HEK293 (cell line): ENCODE measurements around the gene AKR1A1.

Experiments
- GLI4 ChIP-seq: fragments of 450-650 bp; formaldehyde crosslinking; IDR thresholded peaks from 2 replicates; pipeline ENCODE4 v1.5.1; 2016; ENCODE audit warnings: missing biosample characterization, missing genetic modification characterization
- HOXA7 ChIP-seq: sonication (generic); formaldehyde crosslinking; IDR thresholded peaks from 2 replicates; pipeline ENCODE4 v1.8.1; 2022; ENCODE audit warnings: missing genetic modification reagents, borderline replicate concordance
- MEIS1 ChIP-seq: sonication (generic); formaldehyde crosslinking; IDR thresholded peaks from 2 replicates; pipeline ENCODE4 v1.8.1; 2022; ENCODE audit warnings: missing genetic modification reagents, mild to moderate bottlenecking, borderline replicate concordance
- MYNN ChIP-seq: fragments of 450-650 bp; formaldehyde crosslinking; IDR thresholded peaks from 2 replicates; pipeline ENCODE4 v1.5.1; 2016; ENCODE audit warnings: missing biosample characterization, missing genetic modification characterization, borderline replicate concordance
- MZF1 ChIP-seq: fragments of 450-650 bp; formaldehyde crosslinking; IDR thresholded peaks from 2 replicates; pipeline ENCODE4 v1.5.1; 2017; ENCODE audit warnings: missing biosample characterization, missing genetic modification characterization, borderline replicate concordance
- OVOL3 ChIP-seq: fragments of 450-650 bp; formaldehyde crosslinking; IDR thresholded peaks from 2 replicates; pipeline ENCODE4 v1.5.1; 2016; ENCODE audit warnings: missing biosample characterization, missing genetic modification characterization
- REPIN1 ChIP-seq: fragments of 450-650 bp; formaldehyde crosslinking; IDR thresholded peaks from 2 replicates; pipeline ENCODE4 v1.5.1; 2017; ENCODE audit warnings: missing biosample characterization, missing genetic modification characterization, low read depth
- SP7 ChIP-seq: fragments of 450-650 bp; formaldehyde crosslinking; IDR thresholded peaks from 2 replicates; pipeline ENCODE4 v1.5.1; 2016; ENCODE audit warnings: missing biosample characterization, missing genetic modification characterization
- ZFP3 ChIP-seq: fragments of 450-650 bp; formaldehyde crosslinking; IDR thresholded peaks from 2 replicates; pipeline ENCODE4 v1.5.1; 2016; ENCODE audit warnings: low read depth, missing biosample characterization, missing genetic modification characterization
- ZNF10 ChIP-seq: fragments of 450-650 bp; formaldehyde crosslinking; IDR thresholded peaks from 2 replicates; pipeline ENCODE4 v1.5.1; 2017; ENCODE audit warnings: missing biosample characterization, missing genetic modification characterization
- ZNF121 ChIP-seq: fragments of 450-650 bp; formaldehyde crosslinking; IDR thresholded peaks from 2 replicates; pipeline ENCODE4 v1.5.1; 2016; ENCODE audit warnings: missing biosample characterization, missing genetic modification characterization
- ZNF19 ChIP-seq: fragments of 450-650 bp; formaldehyde crosslinking; IDR thresholded peaks from 2 replicates; pipeline ENCODE4; 2016; ENCODE audit warnings: missing biosample characterization, missing genetic modification characterization, low read depth
- ZNF274 ChIP-seq, 2 experiments: fragments of 200-500 bp in 1 of 2; fragments of 450-650 bp in 1 of 2; sonication (Bioruptor generic) in 1 of 2; formaldehyde crosslinking in 1 of 2; IDR thresholded peaks; 2 replicates each; pipeline versions ENCODE4 v1.5.1 to v1.6.1; 2014 to 2016; ENCODE audit warnings: borderline replicate concordance in 1 of 2, inconsistent platforms in 1 of 2, low read length in 1 of 2, missing biosample characterization in 1 of 2, missing genetic modification characterization in 1 of 2
- ZNF404 ChIP-seq: fragments of 450-650 bp; formaldehyde crosslinking; IDR thresholded peaks from 2 replicates; pipeline ENCODE4 v1.5.1; 2017; ENCODE audit warnings: missing biosample characterization, missing genetic modification characterization
- ZNF501 ChIP-seq: fragments of 450-650 bp; formaldehyde crosslinking; IDR thresholded peaks from 2 replicates; pipeline ENCODE4 v1.5.1; 2016; ENCODE audit warnings: missing biosample characterization, missing genetic modification characterization
- ZNF521 ChIP-seq: fragments of 450-650 bp; formaldehyde crosslinking; IDR thresholded peaks from 2 replicates; pipeline ENCODE4 v1.5.1; 2017; ENCODE audit warnings: missing biosample characterization, mild to moderate bottlenecking, missing genetic modification characterization
- ZNF529 ChIP-seq: fragments of 450-650 bp; formaldehyde crosslinking; IDR thresholded peaks from 2 replicates; pipeline ENCODE4 v1.5.1; 2017; ENCODE audit warnings: missing genetic modification characterization, missing biosample characterization; ENCODE audit not compliant: insufficient replicate concordance
- ZNF560 ChIP-seq: fragments of 450-650 bp; formaldehyde crosslinking; IDR thresholded peaks from 2 replicates; pipeline ENCODE4 v1.5.1; 2017; ENCODE audit warnings: missing biosample characterization, missing genetic modification characterization, borderline replicate concordance
- ZNF596 ChIP-seq: fragments of 450-650 bp; IDR thresholded peaks from 2 replicates; pipeline ENCODE4 v1.5.0; 2018; ENCODE audit warnings: missing biosample characterization, mild to moderate bottlenecking, missing genetic modification characterization, moderate library complexity
- ZNF626 ChIP-seq: fragments of 450-650 bp; sonication (Bioruptor Pico); formaldehyde crosslinking; IDR thresholded peaks from 2 replicates; pipeline ENCODE4 v1.5.1; 2018; ENCODE audit warnings: missing biosample characterization, missing genetic modification characterization, inconsistent platforms
- ZNF629 ChIP-seq: fragments of 450-650 bp; formaldehyde crosslinking; IDR thresholded peaks from 2 replicates; pipeline ENCODE4 v1.5.1; 2017; ENCODE audit warnings: missing biosample characterization, missing genetic modification characterization
- ZNF664 ChIP-seq: fragments of 450-650 bp; formaldehyde crosslinking; IDR thresholded peaks from 2 replicates; pipeline ENCODE4 v1.5.1; 2016; ENCODE audit warnings: missing biosample characterization, missing genetic modification characterization
- ZNF785 ChIP-seq: fragments of 450-650 bp; formaldehyde crosslinking; IDR thresholded peaks from 2 replicates; pipeline ENCODE4 v1.5.1; 2016; ENCODE audit warnings: missing biosample characterization, missing genetic modification characterization
- ZNF830 ChIP-seq: fragments of 450-650 bp; IDR thresholded peaks from 2 replicates; pipeline ENCODE4 v1.5.0; 2018; ENCODE audit warnings: missing biosample characterization, missing genetic modification characterization, low read depth, mild to moderate bottlenecking, moderate library complexity
- ZNF843 ChIP-seq: fragments of 450-650 bp; formaldehyde crosslinking; IDR thresholded peaks from 2 replicates; pipeline ENCODE4 v1.5.1; 2016; ENCODE audit warnings: missing biosample characterization, missing genetic modification characterization
- TF ChIP-seq, protein P1 (sequence below): fragments of 450-650 bp; formaldehyde crosslinking; conservative IDR thresholded peaks from 2 replicates; pipeline ENCODE4 v1.5.1; 2016; ENCODE audit warnings: low read depth, missing biosample characterization, missing genetic modification characterization
- TF ChIP-seq, protein P2 (sequence below): fragments of 450-650 bp; formaldehyde crosslinking; IDR thresholded peaks from 2 replicates; pipeline ENCODE4 v1.5.1; 2016; ENCODE audit warnings: missing biosample characterization, missing genetic modification characterization
- TF ChIP-seq, protein P3 (sequence below): fragments of 450-650 bp; formaldehyde crosslinking; IDR thresholded peaks from 2 replicates; pipeline ENCODE4 v1.5.1; 2016; ENCODE audit warnings: missing biosample characterization, missing genetic modification characterization
- TF ChIP-seq, protein P4 (sequence below): fragments of 450-650 bp; formaldehyde crosslinking; IDR thresholded peaks from 2 replicates; pipeline ENCODE4 v1.5.1; 2016; ENCODE audit warnings: missing biosample characterization, missing genetic modification characterization

AKR1A1 gene

DNA sequence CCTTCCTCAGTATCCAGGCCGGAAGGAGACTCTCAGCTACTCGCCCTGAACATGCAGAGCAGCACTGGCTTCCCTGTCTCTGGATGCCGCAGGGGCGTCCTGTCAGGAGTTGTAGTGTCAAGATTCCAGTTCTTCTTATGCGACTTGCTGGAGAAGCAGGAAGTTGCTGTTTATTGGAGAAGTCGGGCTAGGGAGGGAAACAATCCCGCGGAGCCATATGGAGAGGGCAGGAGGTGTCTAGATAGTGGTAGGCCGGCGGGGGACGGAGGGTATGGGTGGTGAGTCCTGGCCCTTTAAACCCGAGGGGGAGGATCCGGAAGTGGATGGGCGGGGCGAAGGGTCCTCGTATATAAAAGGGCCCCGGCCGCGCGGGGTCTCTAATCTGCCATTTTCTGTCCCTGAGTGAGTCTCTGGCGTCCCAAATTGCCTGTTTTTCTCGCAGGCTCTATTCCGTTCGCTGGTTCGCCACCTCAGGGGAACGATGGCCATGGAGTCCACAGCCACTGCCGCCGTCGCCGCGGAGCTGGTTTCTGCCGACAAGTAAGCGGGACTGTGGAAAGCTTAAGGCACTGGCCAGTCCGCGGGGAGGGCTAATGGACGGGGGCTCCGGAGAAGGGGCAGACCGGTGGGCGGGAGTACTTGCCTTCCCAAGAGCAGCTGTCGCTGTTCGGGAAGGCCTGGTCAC is 33.2 kb downstream of the AKR1A1 start, which contains the start of gene NASP (continued):
- TF ChIP-seq ZNF274 (IDR thresholded peaks at IDR 0.05; ENCODE audit: low read length) (no peak), ZNF274 (tag by site-specific recombination; IDR thresholded peaks at IDR 0.05; ENCODE audit: borderline replicate concordance) (no peak), SP7 (tag by site-specific recombination) (peak; percentile 85), ZNF521 (tag by site-specific recombination) (no peak), ZNF529 (tag by site-specific recombination) (no peak), OVOL3 (0 out of 2 replicates have a peak, but pooled peaks have one; percentile 73), ZNF404 (tag by site-specific recombination) (no peak), MZF1 (tag by site-specific recombination) (no peak), ZNF785 (tag by site-specific recombination) (no peak), ZNF19 (tag by site-specific recombination) (no peak), REPIN1 (tag by site-specific recombination) (0 out of 2 replicates have a peak, but pooled peaks have one; percentile 24), ZNF626 (tag by site-specific recombination) (no peak), MEIS1 (no peak), ZNF10 (tag by site-specific recombination) (no peak), ZNF121 (tag by site-specific recombination) (peak; percentile 54; the same call in 1 of the 2 replicates), ZFP3 (tag by site-specific recombination) (no peak), HOXA7 (no peak), ZNF596 (tag by site-specific recombination) (no peak), ZNF629 (tag by site-specific recombination) (peak; percentile 60), GLI4 (no peak), ZNF843 (tag by site-specific recombination) (0 out of 2 replicates have a peak, but pooled peaks have one; percentile 57), ZNF664 (tag by site-specific recombination) (no peak), ZNF501 (peak; percentile 97), ZNF830 (tag by site-specific recombination) (no peak), MYNN (tag by site-specific recombination) (peak; percentile 40; the same call in 1 of the 2 replicates), ZNF560 (tag by site-specific recombination) (no peak)
- TF ChIP-seq, protein P1, sequence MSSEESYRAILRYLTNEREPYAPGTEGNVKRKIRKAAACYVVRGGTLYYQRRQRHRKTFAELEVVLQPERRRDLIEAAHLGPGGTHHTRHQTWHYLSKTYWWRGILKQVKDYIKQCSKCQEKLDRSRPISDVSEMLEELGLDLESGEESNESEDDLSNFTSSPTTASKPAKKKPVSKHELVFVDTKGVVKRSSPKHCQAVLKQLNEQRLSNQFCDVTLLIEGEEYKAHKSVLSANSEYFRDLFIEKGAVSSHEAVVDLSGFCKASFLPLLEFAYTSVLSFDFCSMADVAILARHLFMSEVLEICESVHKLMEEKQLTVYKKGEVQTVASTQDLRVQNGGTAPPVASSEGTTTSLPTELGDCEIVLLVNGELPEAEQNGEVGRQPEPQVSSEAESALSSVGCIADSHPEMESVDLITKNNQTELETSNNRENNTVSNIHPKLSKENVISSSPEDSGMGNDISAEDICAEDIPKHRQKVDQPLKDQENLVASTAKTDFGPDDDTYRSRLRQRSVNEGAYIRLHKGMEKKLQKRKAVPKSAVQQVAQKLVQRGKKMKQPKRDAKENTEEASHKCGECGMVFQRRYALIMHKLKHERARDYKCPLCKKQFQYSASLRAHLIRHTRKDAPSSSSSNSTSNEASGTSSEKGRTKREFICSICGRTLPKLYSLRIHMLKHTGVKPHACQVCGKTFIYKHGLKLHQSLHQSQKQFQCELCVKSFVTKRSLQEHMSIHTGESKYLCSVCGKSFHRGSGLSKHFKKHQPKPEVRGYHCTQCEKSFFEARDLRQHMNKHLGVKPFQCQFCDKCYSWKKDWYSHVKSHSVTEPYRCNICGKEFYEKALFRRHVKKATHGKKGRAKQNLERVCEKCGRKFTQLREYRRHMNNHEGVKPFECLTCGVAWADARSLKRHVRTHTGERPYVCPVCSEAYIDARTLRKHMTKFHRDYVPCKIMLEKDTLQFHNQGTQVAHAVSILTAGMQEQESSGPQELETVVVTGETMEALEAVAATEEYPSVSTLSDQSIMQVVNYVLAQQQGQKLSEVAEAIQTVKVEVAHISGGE (tag by site-specific recombination), result peak; percentile 92
- TF ChIP-seq, protein P2, sequence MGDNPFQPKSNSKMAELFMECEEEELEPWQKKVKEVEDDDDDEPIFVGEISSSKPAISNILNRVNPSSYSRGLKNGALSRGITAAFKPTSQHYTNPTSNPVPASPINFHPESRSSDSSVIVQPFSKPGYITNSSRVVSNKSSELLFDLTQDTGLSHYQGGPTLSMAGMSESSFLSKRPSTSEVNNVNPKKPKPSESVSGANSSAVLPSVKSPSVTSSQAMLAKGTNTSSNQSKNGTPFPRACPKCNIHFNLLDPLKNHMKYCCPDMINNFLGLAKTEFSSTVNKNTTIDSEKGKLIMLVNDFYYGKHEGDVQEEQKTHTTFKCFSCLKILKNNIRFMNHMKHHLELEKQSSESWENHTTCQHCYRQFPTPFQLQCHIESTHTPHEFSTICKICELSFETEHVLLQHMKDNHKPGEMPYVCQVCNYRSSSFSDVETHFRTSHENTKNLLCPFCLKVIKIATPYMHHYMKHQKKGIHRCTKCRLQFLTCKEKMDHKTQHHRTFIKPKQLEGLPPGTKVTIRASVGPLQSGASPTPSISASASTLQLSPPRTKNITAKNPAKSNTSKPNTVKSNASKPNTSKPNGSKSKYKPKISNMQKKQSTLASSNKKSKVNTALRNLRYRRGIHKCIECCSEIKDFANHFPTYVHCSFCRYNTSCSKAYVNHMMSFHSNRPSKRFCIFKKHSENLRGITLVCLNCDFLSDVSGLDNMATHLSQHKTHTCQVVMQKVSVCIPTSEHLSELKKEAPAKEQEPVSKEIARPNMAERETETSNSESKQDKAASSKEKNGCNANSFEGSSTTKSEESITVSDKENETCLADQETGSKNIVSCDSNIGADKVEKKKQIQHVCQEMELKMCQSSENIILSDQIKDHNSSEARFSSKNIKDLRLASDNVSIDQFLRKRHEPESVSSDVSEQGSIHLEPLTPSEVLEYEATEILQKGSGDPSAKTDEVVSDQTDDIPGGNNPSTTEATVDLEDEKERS (tag by site-specific recombination), result no peak
- TF ChIP-seq, protein P3, sequence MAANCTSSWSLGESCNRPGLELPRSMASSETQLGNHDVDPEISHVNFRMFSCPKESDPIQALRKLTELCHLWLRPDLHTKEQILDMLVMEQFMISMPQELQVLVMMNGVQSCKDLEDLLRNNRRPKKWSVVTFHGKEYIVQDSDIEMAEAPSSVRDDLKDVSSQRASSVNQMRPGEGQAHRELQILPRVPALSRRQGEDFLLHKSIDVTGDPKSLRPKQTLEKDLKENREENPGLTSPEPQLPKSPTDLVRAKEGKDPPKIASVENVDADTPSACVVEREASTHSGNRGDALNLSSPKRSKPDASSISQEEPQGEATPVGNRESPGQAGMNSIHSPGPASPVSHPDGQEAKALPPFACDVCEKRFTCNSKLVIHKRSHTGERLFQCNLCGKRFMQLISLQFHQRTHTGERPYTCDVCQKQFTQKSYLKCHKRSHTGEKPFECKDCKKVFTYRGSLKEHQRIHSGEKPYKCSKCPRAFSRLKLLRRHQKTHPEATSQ, result no peak
- TF ChIP-seq, protein P4, sequence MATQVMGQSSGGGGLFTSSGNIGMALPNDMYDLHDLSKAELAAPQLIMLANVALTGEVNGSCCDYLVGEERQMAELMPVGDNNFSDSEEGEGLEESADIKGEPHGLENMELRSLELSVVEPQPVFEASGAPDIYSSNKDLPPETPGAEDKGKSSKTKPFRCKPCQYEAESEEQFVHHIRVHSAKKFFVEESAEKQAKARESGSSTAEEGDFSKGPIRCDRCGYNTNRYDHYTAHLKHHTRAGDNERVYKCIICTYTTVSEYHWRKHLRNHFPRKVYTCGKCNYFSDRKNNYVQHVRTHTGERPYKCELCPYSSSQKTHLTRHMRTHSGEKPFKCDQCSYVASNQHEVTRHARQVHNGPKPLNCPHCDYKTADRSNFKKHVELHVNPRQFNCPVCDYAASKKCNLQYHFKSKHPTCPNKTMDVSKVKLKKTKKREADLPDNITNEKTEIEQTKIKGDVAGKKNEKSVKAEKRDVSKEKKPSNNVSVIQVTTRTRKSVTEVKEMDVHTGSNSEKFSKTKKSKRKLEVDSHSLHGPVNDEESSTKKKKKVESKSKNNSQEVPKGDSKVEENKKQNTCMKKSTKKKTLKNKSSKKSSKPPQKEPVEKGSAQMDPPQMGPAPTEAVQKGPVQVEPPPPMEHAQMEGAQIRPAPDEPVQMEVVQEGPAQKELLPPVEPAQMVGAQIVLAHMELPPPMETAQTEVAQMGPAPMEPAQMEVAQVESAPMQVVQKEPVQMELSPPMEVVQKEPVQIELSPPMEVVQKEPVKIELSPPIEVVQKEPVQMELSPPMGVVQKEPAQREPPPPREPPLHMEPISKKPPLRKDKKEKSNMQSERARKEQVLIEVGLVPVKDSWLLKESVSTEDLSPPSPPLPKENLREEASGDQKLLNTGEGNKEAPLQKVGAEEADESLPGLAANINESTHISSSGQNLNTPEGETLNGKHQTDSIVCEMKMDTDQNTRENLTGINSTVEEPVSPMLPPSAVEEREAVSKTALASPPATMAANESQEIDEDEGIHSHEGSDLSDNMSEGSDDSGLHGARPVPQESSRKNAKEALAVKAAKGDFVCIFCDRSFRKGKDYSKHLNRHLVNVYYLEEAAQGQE (tag by site-specific recombination), result peak; percentile 33; the same call in 1 of the 2 replicates
